ENCODE measurements around the gene DLG2. TPM values are rescaled to one million over a fixed set of nuclear protein-coding genes. Genes with fewer than 3 reads are reported as not detected.

Gene DLG2
- total RNA-seq, 1 donor: 3.0 TPM

GRCh38 chr11:83549984-83550667, 2077.0 kb downstream of the DLG2 start:
- no peak overlapping the region for H3K4me3 ChIP-seq (ENCODE audit: low read depth, low read length)
- no peak for TF ChIP-seq CTCF (IDR thresholded peaks at IDR 0.05; ENCODE audit: insufficient read depth, low read length)
- DNase-seq (ENCODE audit: low read depth): no peak

- TF ChIP-seq CTCF (IDR thresholded peaks at IDR 0.05; ENCODE audit: insufficient read depth, low read length): no peak
- no peak for DNase-seq (ENCODE audit: low read depth)
- no peak overlapping the region for H3K4me3 ChIP-seq (ENCODE audit: low read depth, low read length)
Measured at GRCh38 chr11:83546368-83546767, 2080.8 kb downstream of the DLG2 start.

- no peak for DNase-seq (ENCODE audit: low read depth)
- TF ChIP-seq CTCF (IDR thresholded peaks at IDR 0.05; ENCODE audit: insufficient read depth, low read length): no peak
- no peak overlapping the region for H3K4me3 ChIP-seq (ENCODE audit: low read depth, low read length)
Measured at GRCh38 chr11:83545494-83546260, 2081.5 kb downstream of the DLG2 start.

GRCh38 chr11:83544846-83545245, 2082.3 kb downstream of the DLG2 start:
- no peak overlapping the region for H3K4me3 ChIP-seq (ENCODE audit: low read depth, low read length)
- DNase-seq (ENCODE audit: low read depth): no peak

GRCh38 chr11:83543706-83544439, 2083.3 kb downstream of the DLG2 start:
- TF ChIP-seq CTCF (IDR thresholded peaks at IDR 0.05; ENCODE audit: insufficient read depth, low read length): no peak
- H3K4me3 ChIP-seq (ENCODE audit: low read depth, low read length): no peak overlapping the region
- no peak for DNase-seq (ENCODE audit: low read depth)

More at GRCh38 chr11:83544846-83545245, 2082.3 kb downstream of the DLG2 start:
- no peak for TF ChIP-seq CTCF (IDR thresholded peaks at IDR 0.05; ENCODE audit: insufficient read depth, low read length)

GRCh38 chr11:83542861-83543260, 2084.3 kb downstream of the DLG2 start:
- TF ChIP-seq CTCF (IDR thresholded peaks at IDR 0.05; ENCODE audit: insufficient read depth, low read length): no peak
- H3K4me3 ChIP-seq (ENCODE audit: low read depth, low read length): no peak overlapping the region
- DNase-seq (ENCODE audit: low read depth): no peak
